Stimulated activated CD8-positive, alpha-beta memory T cell treated with anti-CD3 and anti-CD28 coated beads, Interleukin-2, amount 100 ng/mL, for 1 hour (primary cell): Measurements from ENCODE around the gene CTNNBL1.
"Not testable (repeated sequence)": the region's sequence is repeated elsewhere in the genome, so short reads cannot be mapped to it uniquely, and the experiment has no call there.

Experiments used
- DNase-seq, 2 donors: peaks; one replicate each; pipeline ENCODE4 v3.0.0-alpha.2; 2020; ENCODE audit warnings: low read depth in 2 of 2

The CTNNBL1 gene

GRCh38 chr20:37850036-37850592 lies 156.3 kb downstream of the CTNNBL1 start:
- no peak for DNase-seq

- no peak for DNase-seq
Measured at GRCh38 chr20:37850724-37851355, 157.0 kb downstream of the CTNNBL1 start.

- DNase-seq = no peak
Measured at GRCh38 chr20:37852666-37853065, 158.8 kb downstream of the CTNNBL1 start.

- DNase-seq = no peak
Measured at GRCh38 chr20:37853823-37854375, 160.1 kb downstream of the CTNNBL1 start.

GRCh38 chr20:37856034-37856433 lies 162.2 kb downstream of the CTNNBL1 start:
- not testable (repeated sequence) for DNase-seq

GRCh38 chr20:37856932-37857660 lies 163.3 kb downstream of the CTNNBL1 start:
- DNase-seq = no peak

- DNase-seq = no peak
Measured at GRCh38 chr20:37859406-37860171, 165.8 kb downstream of the CTNNBL1 start.

GRCh38 chr20:37863289-37863688 lies 169.5 kb downstream of the CTNNBL1 start:
- DNase-seq = no peak

- no peak for DNase-seq
Measured at GRCh38 chr20:37864298-37864697, 170.5 kb downstream of the CTNNBL1 start.

GRCh38 chr20:37866051-37866450 lies 172.2 kb downstream of the CTNNBL1 start:
- DNase-seq = no peak

GRCh38 chr20:37867289-37868195 lies 173.7 kb downstream of the CTNNBL1 start:
- DNase-seq = no peak

- no peak for DNase-seq
Measured at GRCh38 chr20:37868851-37869333, 175.1 kb downstream of the CTNNBL1 start.

GRCh38 chr20:37869334-37869861 lies 175.6 kb downstream of the CTNNBL1 start:
- DNase-seq = no peak

- no peak for DNase-seq
Measured at GRCh38 chr20:37870294-37870693, 176.5 kb downstream of the CTNNBL1 start.

- no peak for DNase-seq
Measured at GRCh38 chr20:37871751-37872150, 177.9 kb downstream of the CTNNBL1 start.

- DNase-seq = no peak
Measured at GRCh38 chr20:37872161-37872560, 178.3 kb downstream of the CTNNBL1 start.

- no peak for DNase-seq
Measured at GRCh38 chr20:37873884-37874283, 180.1 kb downstream of the CTNNBL1 start.

GRCh38 chr20:37875460-37876175 lies 181.8 kb downstream of the CTNNBL1 start:
- no peak for DNase-seq

GRCh38 chr20:37876863-37877262 lies 183.0 kb downstream of the CTNNBL1 start:
- DNase-seq = no peak
